Body of pancreas (tissue), 4 donors: ENCODE data around the gene SEC24D. TPM values are rescaled to one million over a fixed set of nuclear protein-coding genes. Genes with fewer than 3 reads are reported as not detected.

Experiments
- ATAC-seq: fragments of 150-250 bp; one replicate; pipeline ENCODE4 v1.9.1; 2016
- DNase-seq, 4 donors: peaks; one replicate each; pipeline ENCODE4 v3.0.0-alpha.2; 2019
- H3K27ac ChIP-seq, 4 donors: fragments of 200-600 bp; sonication (generic); 1 replicate in 3 of 4; 2 replicates in 1 of 4; pipeline versions ENCODE4 v1.5.1 to v1.6.1; 2016 to 2019; ENCODE audit warnings: mild to moderate bottlenecking in 1 of 4, mixed read lengths in 1 of 4, moderate library complexity in 1 of 4
- H3K27me3 ChIP-seq, 2 donors: fragments of 200-600 bp; sonication (generic); one replicate each; pipeline ENCODE4 v1.6.0; 2016; ENCODE audit warnings: mild to moderate bottlenecking in 1 of 2
- H3K36me3 ChIP-seq, 2 donors: fragments of 200-600 bp; sonication (generic); replicated peaks in 1 of 2; 2 replicates each; pipeline ENCODE4 v1.5.1; 2016; ENCODE audit warnings: low read depth in 2 of 2; ENCODE audit not compliant: insufficient read depth in 1 of 2
- H3K4me1 ChIP-seq: fragments of 200-600 bp; sonication (generic); one replicate; pipeline ENCODE4 v1.6.0; 2016
- H3K4me3 ChIP-seq, 2 donors: fragments of 200-600 bp; sonication (generic); 1 replicate in 1 of 2; 2 replicates in 1 of 2; pipeline ENCODE4 v1.5.1; 2016 to 2019
- H3K9me3 ChIP-seq, 3 donors: fragments of 200-600 bp; sonication (generic); 1 replicate in 2 of 3; 2 replicates in 1 of 3; pipeline ENCODE4 v1.5.1; 2016
- POLR2A ChIP-seq, 3 donors: fragments of 450-650 bp; IDR thresholded peaks; one replicate each; pipeline ENCODE4 v1.6.1; 2016; ENCODE audit warnings: antibody characterized with exemption in 3 of 3, mild to moderate bottlenecking in 2 of 3
- WGBS, 2 donors: methylation state at CpG; one replicate each; pipeline ENCODE4 v1.1.5; 2017; 5-methylcytosine and 5-hydroxymethylcytosine counted together
- intact Hi-C: fragments of 100-400 bp; cut with DNase I; formaldehyde crosslinking; loops from one replicate; pipeline ENCODE4 v1.15.1; 2023
- total RNA-seq, 2 donors: library from RNA; depleted of rRNA; stranded (reverse); fragments of >200 nt; gene quantifications; one replicate each; pipeline ENCODE4 v1.1.0, GENCODE V29; 2016
- TF ChIP-seq, protein P1 (sequence below), 7 experiments: fragments of 450-650 bp in 4 of 7; fragments of 200-600 bp in 3 of 7; sonication (generic) in 3 of 7; IDR thresholded peaks; one replicate each; pipeline ENCODE4 v1.5.1; 2016 to 2019; ENCODE audit warnings: antibody characterized with exemption in 7 of 7

SEC24D gene
- total RNA-seq, 2 donors from 2014 or later: 39.7 to 58.7 TPM

DNA sequence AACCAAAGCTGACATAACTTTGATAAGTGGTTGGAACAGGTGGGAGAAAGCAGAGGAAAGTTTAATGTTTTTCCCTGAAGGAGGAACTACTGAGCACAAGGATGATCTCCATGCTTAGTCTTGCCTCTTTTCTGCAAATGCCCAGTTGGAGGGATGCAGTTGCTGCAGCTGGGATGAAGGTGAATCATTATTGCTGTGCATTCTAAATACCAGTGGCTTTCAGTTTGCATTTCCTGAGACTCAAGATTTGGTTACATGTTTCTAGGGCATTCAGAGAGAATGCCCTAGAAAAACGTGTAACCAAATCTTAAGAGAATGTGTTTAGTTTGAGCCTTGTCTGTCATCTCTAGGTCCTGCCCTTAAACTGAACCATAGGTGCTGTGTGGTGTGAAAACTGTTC lies 108.6 kb downstream of the SEC24D start:
- H3K36me3 ChIP-seq: peaks cover 0 to 36% of the 10 kb centered on the region in 2 donors
- H3K4me1 ChIP-seq: peaks cover 3% of the 10 kb centered on the region
- TF ChIP-seq, protein P1, sequence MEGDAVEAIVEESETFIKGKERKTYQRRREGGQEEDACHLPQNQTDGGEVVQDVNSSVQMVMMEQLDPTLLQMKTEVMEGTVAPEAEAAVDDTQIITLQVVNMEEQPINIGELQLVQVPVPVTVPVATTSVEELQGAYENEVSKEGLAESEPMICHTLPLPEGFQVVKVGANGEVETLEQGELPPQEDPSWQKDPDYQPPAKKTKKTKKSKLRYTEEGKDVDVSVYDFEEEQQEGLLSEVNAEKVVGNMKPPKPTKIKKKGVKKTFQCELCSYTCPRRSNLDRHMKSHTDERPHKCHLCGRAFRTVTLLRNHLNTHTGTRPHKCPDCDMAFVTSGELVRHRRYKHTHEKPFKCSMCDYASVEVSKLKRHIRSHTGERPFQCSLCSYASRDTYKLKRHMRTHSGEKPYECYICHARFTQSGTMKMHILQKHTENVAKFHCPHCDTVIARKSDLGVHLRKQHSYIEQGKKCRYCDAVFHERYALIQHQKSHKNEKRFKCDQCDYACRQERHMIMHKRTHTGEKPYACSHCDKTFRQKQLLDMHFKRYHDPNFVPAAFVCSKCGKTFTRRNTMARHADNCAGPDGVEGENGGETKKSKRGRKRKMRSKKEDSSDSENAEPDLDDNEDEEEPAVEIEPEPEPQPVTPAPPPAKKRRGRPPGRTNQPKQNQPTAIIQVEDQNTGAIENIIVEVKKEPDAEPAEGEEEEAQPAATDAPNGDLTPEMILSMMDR (IDR thresholded peaks at IDR 0.05): no peak
- TF ChIP-seq POLR2A (IDR thresholded peaks at IDR 0.05): no peak
- no peaks in the 10 kb centered on the region for H3K27me3 ChIP-seq
- H3K27ac ChIP-seq: no peak overlapping the region
- ATAC-seq: no peak
- intact Hi-C loops: no loop called here
- H3K4me3 ChIP-seq: no peak overlapping the region
- 33 to 44% methylated on average over 1 of the region's 1 CpG for WGBS, 2 donors
- no peak for DNase-seq
- no peaks in the 10 kb centered on the region for H3K9me3 ChIP-seq

DNA sequence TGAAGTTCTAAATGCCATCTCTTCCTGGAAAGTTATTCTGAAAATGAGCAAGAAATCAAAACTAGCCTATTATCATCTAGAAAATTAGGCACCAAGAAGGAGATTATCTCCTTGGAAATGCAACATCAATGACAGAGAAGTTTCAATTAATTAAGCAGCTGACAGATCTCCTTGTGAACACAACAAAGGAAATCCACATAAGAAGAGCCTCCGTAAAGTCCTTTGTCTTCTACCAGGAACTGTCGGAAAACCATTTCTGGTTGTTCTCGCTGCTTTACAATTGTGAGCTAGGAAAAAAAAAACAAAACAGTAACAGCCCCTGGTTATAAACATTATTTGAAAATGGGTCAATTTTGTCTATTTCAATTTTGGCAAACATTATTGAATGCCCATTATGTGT lies 112.6 kb downstream of the SEC24D start:
- Histone ChIP-seq H3K36me3 (peaks cover 0 to 23% of the 10 kb centered on the region in 2 donors), H3K27ac (no peak overlapping the region), H3K9me3 (no peaks in the 10 kb centered on the region), H3K4me3 (no peak overlapping the region), H3K4me1 (no peaks in the 10 kb centered on the region), H3K27me3 (no peaks in the 10 kb centered on the region)
- intact Hi-C loops: no loop called here
- ATAC-seq (no peak), DNase-seq (no peak)
- 90 to 96% methylated on average over 3 of the region's 3 CpGs for WGBS, 2 donors
- TF ChIP-seq, protein P1 (IDR thresholded peaks at IDR 0.05): no peak
- TF ChIP-seq POLR2A (IDR thresholded peaks at IDR 0.05): no peak

DNA sequence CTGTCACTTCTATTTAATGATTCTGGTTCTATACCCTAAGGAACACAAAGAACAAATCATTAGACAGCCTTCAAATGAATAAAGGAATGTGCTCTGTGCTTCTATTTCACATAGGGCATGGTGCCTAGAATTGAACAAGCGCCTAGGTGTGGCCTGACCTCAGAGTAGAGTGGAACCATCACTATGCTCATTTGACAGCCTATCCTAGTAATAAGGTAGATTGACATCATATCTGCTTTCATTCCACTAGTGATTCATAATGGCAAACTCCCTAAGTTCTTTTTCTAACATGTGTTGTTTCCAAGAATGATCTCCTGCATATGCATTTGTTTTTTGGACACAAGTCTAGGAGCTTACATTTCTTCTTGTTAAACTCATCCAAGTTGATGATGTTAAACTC lies 114.2 kb downstream of the SEC24D start:
- intact Hi-C loops: no loop called here
- H3K4me3 ChIP-seq: no peak overlapping the region
- H3K27me3 ChIP-seq: no peaks in the 10 kb centered on the region
- DNase-seq (no peak), ATAC-seq (no peak)
- H3K9me3 ChIP-seq: no peaks in the 10 kb centered on the region
- 100% methylated on average over 1 of the region's 1 CpG for WGBS, 2 donors
- no peaks in the 10 kb centered on the region for H3K4me1 ChIP-seq
- no peak overlapping the region for H3K27ac ChIP-seq
- peaks cover 0 to 18% of the 10 kb centered on the region in 2 donors for H3K36me3 ChIP-seq
- TF ChIP-seq, protein P1 (IDR thresholded peaks at IDR 0.05): no peak
- no peak for TF ChIP-seq POLR2A (IDR thresholded peaks at IDR 0.05)

DNA sequence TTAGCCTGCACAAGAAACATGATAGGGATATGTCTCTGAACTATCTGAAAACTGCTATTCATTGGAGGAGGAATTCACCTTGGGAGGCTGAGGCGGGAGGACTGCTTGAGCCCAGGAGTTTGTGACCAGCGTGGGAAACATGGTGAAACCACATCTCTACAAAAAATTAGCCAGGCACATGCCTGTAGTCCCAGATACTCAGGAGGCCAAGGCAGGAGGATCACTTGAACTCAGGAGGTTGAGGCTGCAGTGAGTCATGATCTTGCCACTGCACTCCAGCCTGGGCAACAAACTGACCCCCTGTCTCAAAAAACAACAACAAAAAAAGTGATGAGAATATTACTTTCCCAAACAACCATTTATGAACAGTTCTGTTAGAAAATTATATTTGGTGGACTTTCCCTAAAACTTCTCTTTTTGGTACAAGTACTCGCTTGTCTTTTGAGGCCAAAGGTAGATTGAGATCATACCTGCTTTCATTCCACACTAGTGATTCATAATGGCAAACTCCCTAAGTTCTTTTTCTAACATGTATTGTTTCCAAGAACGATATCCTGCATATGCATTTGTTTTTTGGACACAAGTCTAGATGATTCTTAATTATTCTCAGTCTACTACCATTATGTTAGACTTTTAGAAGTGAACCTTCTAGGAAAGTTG lies 117.3 kb downstream of the SEC24D start:
- no peak for TF ChIP-seq POLR2A (IDR thresholded peaks at IDR 0.05)
- TF ChIP-seq, protein P1 (IDR thresholded peaks at IDR 0.05): no peak
- Histone ChIP-seq H3K4me3 (no peak overlapping the region), H3K4me1 (no peaks in the 10 kb centered on the region), H3K9me3 (no peaks in the 10 kb centered on the region), H3K27me3 (no peaks in the 10 kb centered on the region), H3K36me3 (peaks cover 0 to 4% of the 10 kb centered on the region in 2 donors), H3K27ac (no peak overlapping the region)
- ATAC-seq: no peak
- 91 to 92% methylated on average over 4 of the region's 4 CpGs for WGBS, 2 donors
- DNase-seq: no peak
- intact Hi-C loops: no loop called here

DNA sequence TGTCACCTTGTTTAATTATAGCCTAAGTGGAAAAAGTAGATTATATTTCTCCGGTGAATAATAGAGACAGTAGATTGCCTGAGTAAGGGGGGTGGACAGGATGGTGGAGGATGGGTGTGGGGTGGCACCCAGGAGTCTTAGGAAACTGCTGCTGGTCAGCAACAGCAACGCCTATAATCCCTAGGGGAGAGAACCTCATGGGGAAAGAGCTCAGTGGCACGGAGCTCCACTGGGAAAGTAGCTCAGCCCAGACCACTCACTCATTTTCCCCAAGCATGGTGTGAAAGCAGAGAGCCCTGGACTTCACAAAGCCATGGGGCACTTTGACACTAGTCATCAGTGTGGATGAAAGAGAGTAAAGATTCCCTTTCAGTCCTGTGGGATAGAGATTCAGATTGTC lies 119.6 kb downstream of the SEC24D start:
- ATAC-seq (no peak), DNase-seq (no peak)
- intact Hi-C loops: no loop called here
- WGBS, 2 donors: 61 to 65% methylated on average over 3 of the region's 3 CpGs
- no peaks in the 10 kb centered on the region for H3K36me3 ChIP-seq
- no peak overlapping the region for H3K4me3 ChIP-seq
- TF ChIP-seq POLR2A (IDR thresholded peaks at IDR 0.05): no peak
- TF ChIP-seq, protein P1 (IDR thresholded peaks at IDR 0.05): no peak
- H3K4me1 ChIP-seq: no peaks in the 10 kb centered on the region
- no peak overlapping the region for H3K27ac ChIP-seq
- no peaks in the 10 kb centered on the region for H3K27me3 ChIP-seq
- no peaks in the 10 kb centered on the region for H3K9me3 ChIP-seq
